ENCODE results near the gene CUL2.

GRCh38 chr10:35058134-35058533 is 32.0 kb downstream of the CUL2 start:
- TF ChIP-seq ZNF274 (IDR thresholded peaks at IDR 0.05; ENCODE audit: low read depth, low read length) (no peak), YY1 (IDR thresholded peaks at IDR 0.05; ENCODE audit: insufficient read depth, insufficient read length) (no peak), SUZ12 (IDR thresholded peaks at IDR 0.05; ENCODE audit: extremely low read depth, insufficient read depth, insufficient read length) (no peak)
